ENCODE measurements around the gene GRAP2.
"Not testable (repeated sequence)": the region's sequence is repeated elsewhere in the genome, so short reads cannot be mapped to it uniquely, and the experiment has no call there.

Gene GRAP2

GRCh38 chr22:39970742-39971141, 69.9 kb downstream of the GRAP2 start:
- no peak for DNase-seq

GRCh38 chr22:39972641-39973040, 71.8 kb downstream of the GRAP2 start:
- DNase-seq: no peak

GRCh38 chr22:39973656-39974055, 72.8 kb downstream of the GRAP2 start:
- DNase-seq: no peak

- no peak for DNase-seq
Measured at GRCh38 chr22:39974065-39974464, 73.2 kb downstream of the GRAP2 start.

- no peak for DNase-seq
Measured at GRCh38 chr22:39979048-39979447, 78.2 kb downstream of the GRAP2 start.

GRCh38 chr22:39979458-39979857, 78.6 kb downstream of the GRAP2 start:
- DNase-seq: no peak

GRCh38 chr22:39980596-39980995, 79.7 kb downstream of the GRAP2 start:
- no peak for DNase-seq

GRCh38 chr22:39983346-39983745, 82.5 kb downstream of the GRAP2 start:
- no peak for DNase-seq

GRCh38 chr22:39984006-39984405, 83.1 kb downstream of the GRAP2 start:
- no peak for DNase-seq

- no peak for DNase-seq
Measured at GRCh38 chr22:39984746-39985145, 83.9 kb downstream of the GRAP2 start.

- DNase-seq: no peak
Measured at GRCh38 chr22:39985383-39986035, 84.6 kb downstream of the GRAP2 start.

GRCh38 chr22:39988386-39989114, 87.7 kb downstream of the GRAP2 start:
- DNase-seq: no peak

- DNase-seq: no peak
Measured at GRCh38 chr22:39989633-39990032, 88.7 kb downstream of the GRAP2 start.

- no peak for DNase-seq
Measured at GRCh38 chr22:39990686-39991085, 89.8 kb downstream of the GRAP2 start.

- no peak for DNase-seq
Measured at GRCh38 chr22:39991159-39991860, 90.4 kb downstream of the GRAP2 start.

GRCh38 chr22:39992088-39992826, 91.4 kb downstream of the GRAP2 start:
- no peak for DNase-seq

- DNase-seq: not testable (repeated sequence)
Measured at GRCh38 chr22:39992894-39993293, 92.0 kb downstream of the GRAP2 start.

- peak in 1 of 2 experiments; percentile 26 for DNase-seq
Measured at GRCh38 chr22:39994041-39994565, 93.2 kb downstream of the GRAP2 start.

GRCh38 chr22:39994566-39995392, 93.9 kb downstream of the GRAP2 start, which contains the start of gene FAM83F:
Gene FAM83F (plus strand): TSS chr22:39994954. CDS start chr22:39995043, 89 bp downstream.
- DNase-seq: peak in 1 of 2 experiments; percentile 78

- DNase-seq: peak in 1 of 2 experiments; percentile 40
Measured at GRCh38 chr22:39995393-39996252, 94.7 kb downstream of the GRAP2 start.

GRCh38 chr22:39996732-39997131, 95.8 kb downstream of the GRAP2 start:
- DNase-seq: no peak

Measured in NCI-H526 (cell line).